H7 (cell line): ENCODE data around the gene PDGFC. TPM values are rescaled to one million over a fixed set of nuclear protein-coding genes. Genes with fewer than 3 reads are reported as not detected.

Source experiments
- DNase-seq: peaks from one replicate; pipeline ENCODE4 v3.0.0; 2012
- H3K27me3 ChIP-seq: 2 replicates; pipeline ENCODE4 v1.6.0; 2011; ENCODE audit warnings: mild to moderate bottlenecking, low read length; ENCODE audit not compliant: control insufficient read depth, insufficient read depth
- H3K36me3 ChIP-seq: replicated peaks from 2 replicates; pipeline ENCODE4 v1.5.1; 2011; ENCODE audit warnings: low read length; ENCODE audit not compliant: control insufficient read depth, insufficient read depth
- H3K4me3 ChIP-seq: 2 replicates; pipeline ENCODE4 v1.5.1; 2011; ENCODE audit warnings: low read depth, mild to moderate bottlenecking, control low read depth, low read length, moderate library complexity; ENCODE audit not compliant: insufficient read depth
- total RNA-seq: library from RNA; depleted of rRNA; stranded (reverse); fragments of >200 nt; shearing (Covaris generic); gene quantifications from 2 replicates; pipeline ENCODE4 v1.2.3, GENCODE V29; 2014

The PDGFC gene
- total RNA-seq, 1 experiment from 2014 or later, result 6.5 TPM

DNA sequence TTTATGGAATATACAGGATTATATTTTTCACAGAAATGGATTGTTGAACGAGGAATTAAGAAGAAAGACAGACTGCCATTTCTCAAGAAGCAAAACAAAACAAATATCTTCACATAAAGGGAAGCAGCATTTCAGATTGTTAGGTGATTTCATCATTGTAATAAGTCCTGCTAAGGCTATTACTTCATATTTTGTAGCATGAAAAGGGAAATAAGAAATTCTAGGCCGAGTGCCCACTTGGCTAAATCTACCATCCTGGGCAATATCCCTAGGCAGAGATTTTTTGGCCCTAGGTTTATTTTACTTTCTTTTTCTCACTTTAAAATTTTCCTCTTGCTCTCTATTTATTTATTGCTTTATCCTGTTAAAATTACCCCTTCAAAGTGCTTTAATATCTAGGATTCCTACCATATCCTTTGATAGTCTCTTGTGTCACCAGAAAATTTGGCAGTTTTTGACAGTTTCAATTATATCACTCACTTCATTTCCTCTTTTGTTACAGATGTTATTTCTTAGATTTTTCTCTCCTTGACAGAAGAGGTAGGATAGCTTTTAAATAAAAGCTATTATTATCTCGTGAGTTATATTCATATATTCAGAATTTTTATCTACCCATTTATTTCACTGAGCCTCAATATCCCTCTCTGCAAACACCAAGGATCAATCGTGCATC, 142.3 kb downstream of the PDGFC start:
- H3K4me3 ChIP-seq, result no peak overlapping the region
- H3K36me3 ChIP-seq, result no peaks in the 10 kb centered on the region
- H3K27me3 ChIP-seq, result no peaks in the 10 kb centered on the region
- no peak for DNase-seq

DNA sequence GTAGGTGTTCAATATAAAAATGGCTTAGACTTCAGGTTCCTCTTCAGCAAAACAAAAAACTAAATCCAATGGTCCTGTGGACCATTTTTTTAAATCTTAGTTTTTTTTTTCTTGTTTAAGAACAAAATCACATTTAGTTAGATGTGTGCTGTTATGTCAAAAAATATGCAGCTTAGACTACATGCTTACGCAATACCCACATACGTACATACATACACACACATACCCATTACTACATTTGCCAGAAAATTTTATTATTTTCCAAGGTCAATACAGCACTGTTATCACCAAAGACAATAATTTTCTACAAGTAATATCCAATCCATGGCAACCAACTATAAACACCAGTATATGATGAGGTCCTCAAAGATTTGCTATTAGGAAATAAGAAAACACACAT, 144.1 kb downstream of the PDGFC start:
- H3K4me3 ChIP-seq, result no peak overlapping the region
- H3K36me3 ChIP-seq, result no peaks in the 10 kb centered on the region
- no peaks in the 10 kb centered on the region for H3K27me3 ChIP-seq
- DNase-seq, result no peak

DNA sequence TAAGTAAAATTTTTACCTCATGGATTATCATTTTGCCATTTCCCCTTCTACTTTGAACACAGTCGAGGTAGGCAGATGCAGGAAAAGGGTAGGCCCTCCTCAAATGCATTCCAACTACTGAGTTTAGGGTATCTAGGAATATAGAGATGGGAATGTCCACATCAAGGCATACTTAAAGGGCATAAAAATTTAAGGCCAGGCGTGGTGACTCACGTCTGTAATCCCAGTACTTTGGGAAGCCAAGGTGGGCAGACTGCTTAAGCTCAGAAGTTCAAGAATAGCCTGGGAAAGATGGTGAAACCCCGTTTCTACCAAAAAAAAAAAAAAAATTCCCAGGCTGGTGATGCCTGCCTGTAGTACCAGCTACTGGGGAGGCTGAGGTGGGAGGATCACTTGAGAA, 146.5 kb downstream of the PDGFC start:
- DNase-seq, result no peak
- H3K27me3 ChIP-seq, result no peaks in the 10 kb centered on the region

DNA sequence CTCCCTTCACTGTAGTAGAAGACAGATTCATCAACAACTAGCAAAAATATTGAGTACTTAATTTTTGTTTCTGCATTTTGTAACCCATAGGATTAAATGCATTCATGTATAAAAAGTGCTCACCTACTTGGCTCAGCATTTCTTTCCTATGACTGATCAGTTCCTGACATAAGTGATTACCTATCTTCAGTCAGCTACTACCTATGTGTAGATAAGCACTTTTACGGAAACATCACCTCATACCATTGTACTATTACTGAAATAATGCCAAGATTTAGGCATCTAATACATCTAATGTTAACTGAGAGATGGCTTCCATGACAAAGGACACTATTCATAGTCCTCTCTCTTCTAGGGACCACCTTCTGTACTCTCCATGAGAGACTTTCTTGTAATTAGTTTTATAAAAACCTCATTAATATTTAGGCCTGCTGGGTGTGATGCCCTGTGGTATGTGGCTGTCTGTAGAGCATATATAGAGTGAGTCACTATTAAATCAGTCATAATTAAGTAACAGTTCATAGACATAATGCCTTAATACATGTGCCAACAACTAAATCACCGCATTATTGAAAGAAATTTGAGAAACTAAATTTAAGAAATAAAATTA, 147.0 kb downstream of the PDGFC start:
- no peak for DNase-seq
- Histone ChIP-seq H3K27me3 (no peaks in the 10 kb centered on the region), H3K36me3 (no peaks in the 10 kb centered on the region), H3K4me3 (no peak overlapping the region)

More for the DNA sequence above, 146.5 kb downstream of the PDGFC start:
- no peak overlapping the region for H3K4me3 ChIP-seq
- no peaks in the 10 kb centered on the region for H3K36me3 ChIP-seq

DNA sequence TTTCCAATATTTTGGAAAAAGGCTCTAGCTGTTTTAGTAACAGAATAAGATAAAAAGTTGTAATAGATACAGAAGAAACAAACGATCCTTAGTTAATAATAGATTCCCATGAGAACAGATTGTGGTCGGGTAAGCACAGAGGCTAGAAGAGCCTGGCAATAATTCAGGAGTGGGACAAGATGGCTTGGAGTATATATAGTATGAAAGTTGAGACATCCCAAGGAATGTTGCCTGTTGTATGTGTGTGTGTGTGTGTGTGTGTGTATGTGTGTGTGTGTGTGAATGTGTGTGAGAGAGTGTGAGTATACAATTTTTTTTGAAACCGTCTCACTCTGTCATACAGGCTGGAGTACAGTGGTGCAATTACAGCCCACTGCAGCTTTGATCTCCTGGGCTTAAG, 150.7 kb downstream of the PDGFC start:
- no peak overlapping the region for H3K4me3 ChIP-seq
- no peaks in the 10 kb centered on the region for H3K27me3 ChIP-seq
- DNase-seq, result no peak
- no peaks in the 10 kb centered on the region for H3K36me3 ChIP-seq

DNA sequence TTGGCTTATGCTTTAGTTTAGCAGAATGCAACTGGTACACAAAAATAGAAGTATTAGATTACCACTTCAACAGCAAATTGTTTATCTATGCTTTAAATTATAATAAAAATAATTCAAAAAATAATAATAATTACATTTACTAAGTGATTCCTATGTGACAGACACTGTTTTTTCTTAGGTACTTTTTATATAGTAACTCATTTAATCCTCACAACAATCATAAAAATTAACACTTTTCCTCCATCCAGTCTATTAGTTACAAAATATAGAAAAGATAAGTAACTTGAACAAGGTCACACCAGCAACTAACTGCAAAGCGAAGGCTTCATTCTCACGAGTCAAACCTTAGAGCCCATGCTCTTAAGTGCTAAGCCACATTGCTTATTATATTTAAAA, 155.2 kb downstream of the PDGFC start:
- no peak for DNase-seq
- H3K36me3 ChIP-seq, result no peaks in the 10 kb centered on the region
- no peaks in the 10 kb centered on the region for H3K27me3 ChIP-seq
- no peak overlapping the region for H3K4me3 ChIP-seq

DNA sequence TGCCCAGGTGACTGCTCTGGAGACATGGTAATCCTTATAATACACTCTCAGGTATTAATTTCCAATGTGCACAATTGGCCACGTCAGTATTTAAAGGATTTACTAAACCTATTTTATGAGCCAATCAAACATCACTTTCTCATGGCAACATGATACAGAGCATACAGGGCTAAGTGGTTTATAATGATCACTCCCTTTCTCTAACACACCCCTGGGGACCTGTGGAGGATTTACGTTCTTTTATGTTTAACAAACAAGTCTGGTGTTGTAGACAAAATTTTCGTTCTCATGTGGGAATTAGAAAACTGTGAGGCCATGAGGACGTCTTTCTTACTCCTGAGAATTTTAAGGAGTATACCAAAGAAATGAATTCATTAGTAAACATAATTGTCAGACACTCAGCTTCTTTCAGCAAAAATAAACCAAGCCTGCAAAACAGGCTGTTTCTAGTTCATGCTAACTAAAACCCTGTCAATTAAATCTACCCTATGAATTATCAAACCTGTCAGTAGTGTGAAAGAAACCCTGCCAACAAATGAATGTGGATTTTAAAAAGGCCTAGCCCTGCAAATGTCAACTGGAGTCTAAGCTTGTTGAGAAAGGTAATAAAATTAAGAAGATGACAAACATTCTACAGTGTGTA, 155.8 kb downstream of the PDGFC start:
- no peak for DNase-seq
- Histone ChIP-seq H3K36me3 (no peaks in the 10 kb centered on the region), H3K27me3 (no peaks in the 10 kb centered on the region)

DNA sequence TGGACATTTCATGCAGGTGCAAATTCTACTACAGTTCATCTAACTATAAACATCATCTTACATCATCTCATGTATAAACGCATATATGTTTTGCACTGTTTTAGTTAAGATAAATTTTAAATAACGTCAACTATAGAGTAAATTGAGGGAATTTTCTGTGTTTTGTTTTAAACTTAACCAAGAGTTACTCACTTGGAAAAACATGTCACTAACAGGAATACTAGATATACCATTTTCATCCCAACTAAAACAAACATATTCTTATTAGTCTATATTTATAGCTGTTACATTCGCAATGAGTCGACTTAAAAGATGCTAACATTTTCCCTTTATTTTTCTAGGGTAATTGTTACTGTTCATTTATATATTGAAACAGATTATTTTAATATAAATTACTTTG, 159.6 kb downstream of the PDGFC start:
- H3K27me3 ChIP-seq, result no peaks in the 10 kb centered on the region
- DNase-seq, result no peak
- no peaks in the 10 kb centered on the region for H3K36me3 ChIP-seq
- H3K4me3 ChIP-seq, result no peak overlapping the region

More for the DNA sequence above, 155.8 kb downstream of the PDGFC start:
- H3K4me3 ChIP-seq, result no peak overlapping the region

DNA sequence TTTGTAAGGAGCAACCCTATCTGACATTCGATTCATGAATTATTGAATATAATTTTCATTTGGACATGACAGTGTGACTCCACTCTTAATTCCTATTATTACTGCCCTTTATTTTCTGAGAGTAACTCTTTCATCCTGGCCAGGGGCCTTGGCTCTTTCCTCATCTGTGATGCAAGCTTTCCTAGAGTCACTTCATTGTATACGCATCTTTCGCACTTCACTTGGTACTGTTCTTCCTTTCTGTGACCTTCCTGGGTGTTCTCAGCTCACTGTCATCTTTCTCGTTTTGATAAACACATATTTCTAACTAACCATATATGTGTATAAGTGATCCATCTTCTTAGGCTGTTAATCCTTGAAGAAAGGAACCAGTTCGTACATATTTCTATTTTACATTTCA, 160.3 kb downstream of the PDGFC start:
- DNase-seq, result no peak
- Histone ChIP-seq H3K27me3 (no peaks in the 10 kb centered on the region), H3K4me3 (no peak overlapping the region), H3K36me3 (no peaks in the 10 kb centered on the region)

DNA sequence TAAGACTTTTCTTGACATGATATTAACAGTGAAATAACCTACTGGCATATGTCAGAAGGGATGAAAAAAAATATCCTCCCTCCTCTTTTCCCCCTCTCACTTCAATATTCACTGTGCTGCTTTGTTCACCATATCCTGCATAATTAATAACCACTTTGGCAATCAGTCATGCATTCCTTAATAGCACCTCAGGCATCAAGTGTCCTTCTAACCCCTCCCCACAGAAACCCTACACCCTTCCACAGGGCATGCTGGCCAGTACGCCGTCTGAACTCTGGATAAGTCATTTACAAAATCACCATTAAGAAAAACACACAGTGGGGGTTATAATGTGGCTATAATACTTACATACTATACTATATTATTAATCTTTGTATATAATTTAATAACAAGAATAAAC, 165.9 kb downstream of the PDGFC start:
- Histone ChIP-seq H3K4me3 (no peak overlapping the region), H3K27me3 (no peaks in the 10 kb centered on the region), H3K36me3 (no peaks in the 10 kb centered on the region)
- DNase-seq, result no peak

DNA sequence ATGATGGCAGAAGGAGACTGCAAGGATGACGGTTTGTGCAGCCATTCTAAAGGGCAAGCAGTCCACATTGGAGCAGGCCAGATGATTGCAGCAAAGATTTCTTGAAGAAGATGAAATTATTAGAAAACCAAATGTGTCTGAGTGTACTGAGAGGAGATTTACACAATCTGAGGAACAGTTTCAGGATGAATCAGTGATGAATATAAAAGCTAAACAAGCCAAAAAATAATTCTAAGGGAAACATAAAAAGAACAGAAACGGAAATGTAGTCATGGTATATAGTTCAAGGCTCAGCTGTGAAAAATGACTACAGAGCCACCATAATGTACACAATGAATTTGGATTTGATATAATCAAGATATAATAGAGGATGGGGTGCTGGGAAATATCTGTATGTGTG, 168.5 kb downstream of the PDGFC start:
- DNase-seq, result no peak
- H3K36me3 ChIP-seq, result no peaks in the 10 kb centered on the region

DNA sequence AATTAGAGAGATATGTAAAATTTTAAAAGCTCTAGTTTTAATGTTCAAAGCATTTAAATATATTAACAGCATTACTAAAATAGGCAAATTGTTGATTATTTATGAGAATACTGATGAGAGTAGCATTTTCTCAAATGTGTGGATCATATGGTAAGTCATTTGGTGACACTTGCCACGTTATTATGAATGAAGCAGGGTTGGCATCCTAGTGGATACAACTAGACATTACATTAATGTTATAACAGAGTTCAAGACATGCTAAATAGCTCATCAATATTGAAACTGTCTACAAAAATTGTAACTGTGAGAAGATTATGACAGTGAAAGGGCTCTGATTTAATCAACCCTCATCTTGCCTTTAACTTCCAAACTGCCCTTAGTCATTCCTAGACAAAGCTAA, 171.1 kb downstream of the PDGFC start:
- H3K27me3 ChIP-seq, result no peaks in the 10 kb centered on the region
- no peak overlapping the region for H3K4me3 ChIP-seq
- H3K36me3 ChIP-seq, result no peaks in the 10 kb centered on the region
- no peak for DNase-seq

More for the DNA sequence above, 168.5 kb downstream of the PDGFC start:
- Histone ChIP-seq H3K27me3 (no peaks in the 10 kb centered on the region), H3K4me3 (no peak overlapping the region)

DNA sequence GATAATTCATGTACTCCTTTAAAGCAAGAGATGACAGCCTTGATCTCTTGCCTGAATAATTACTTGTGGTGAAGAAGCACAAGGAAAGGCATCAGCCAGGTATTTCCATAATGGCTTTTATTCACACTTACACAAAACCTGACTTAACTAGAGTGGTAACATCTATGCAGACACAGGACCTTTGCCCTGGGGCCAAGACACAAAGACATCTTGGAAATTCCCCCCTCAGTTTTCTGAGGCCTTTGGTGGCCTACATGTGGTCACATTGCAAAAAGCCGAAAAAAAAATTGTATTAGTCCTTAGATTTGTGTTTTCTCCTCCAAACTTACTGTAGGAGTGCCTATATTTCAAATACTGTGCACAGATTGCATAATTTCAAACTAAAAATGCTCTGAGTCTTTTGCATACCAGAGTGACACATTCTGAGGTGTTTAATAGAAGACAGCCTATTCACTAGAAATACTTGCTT, 172.4 kb downstream of the PDGFC start:
- Histone ChIP-seq H3K4me3 (no peak overlapping the region), H3K27me3 (no peaks in the 10 kb centered on the region), H3K36me3 (no peaks in the 10 kb centered on the region)
- no peak for DNase-seq

DNA sequence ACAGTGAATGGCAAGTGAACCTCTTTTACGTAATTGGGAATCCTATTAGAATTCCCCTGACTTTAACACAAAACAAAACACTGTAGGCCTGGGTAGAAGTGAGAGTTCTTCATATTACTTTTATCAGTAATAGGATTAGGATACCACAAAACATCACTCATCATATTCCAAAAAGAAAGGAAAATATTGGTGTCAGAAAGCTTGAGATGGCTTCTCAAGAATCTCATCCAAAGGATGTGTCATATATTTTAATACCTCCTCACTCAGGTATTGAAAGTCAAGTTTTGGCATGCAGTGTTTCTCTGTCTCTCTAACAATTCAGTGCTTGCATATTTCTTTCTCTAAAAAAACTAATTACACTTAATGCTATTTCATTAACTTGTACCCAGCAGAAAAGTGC, 173.2 kb downstream of the PDGFC start:
- Histone ChIP-seq H3K36me3 (no peaks in the 10 kb centered on the region), H3K27me3 (no peaks in the 10 kb centered on the region), H3K4me3 (no peak overlapping the region)
- no peak for DNase-seq

DNA sequence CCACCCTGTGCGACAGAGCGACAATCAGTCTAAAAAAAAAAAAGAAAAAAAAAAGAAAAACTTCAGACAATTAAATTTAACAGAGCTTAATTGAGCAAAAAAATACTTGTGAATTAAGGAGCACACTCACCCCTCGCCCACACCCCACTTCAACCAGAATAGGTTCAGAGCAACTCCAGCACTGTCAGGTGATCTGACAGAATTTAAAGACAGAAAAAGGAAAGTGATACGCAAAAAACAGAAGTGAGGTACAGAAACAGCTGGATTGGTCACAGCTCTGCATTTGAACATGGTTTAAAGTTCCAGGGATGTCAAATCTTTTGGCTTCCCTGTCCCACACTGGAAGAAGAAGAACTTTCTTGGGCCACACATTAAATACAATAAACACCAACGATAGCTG, 174.4 kb downstream of the PDGFC start:
- H3K4me3 ChIP-seq, result no peak overlapping the region
- no peaks in the 10 kb centered on the region for H3K27me3 ChIP-seq
- H3K36me3 ChIP-seq, result no peaks in the 10 kb centered on the region
- DNase-seq, result no peak
